Embryonic facial prominence (tissue), 1 donor: ENCODE results near the gene RAB8A.

Experiments used
- DNase-seq: peaks from one replicate; pipeline ENCODE4 v3.0.0-alpha.2; 2016; ENCODE audit errors: extremely low spot score

Gene RAB8A

DNA sequence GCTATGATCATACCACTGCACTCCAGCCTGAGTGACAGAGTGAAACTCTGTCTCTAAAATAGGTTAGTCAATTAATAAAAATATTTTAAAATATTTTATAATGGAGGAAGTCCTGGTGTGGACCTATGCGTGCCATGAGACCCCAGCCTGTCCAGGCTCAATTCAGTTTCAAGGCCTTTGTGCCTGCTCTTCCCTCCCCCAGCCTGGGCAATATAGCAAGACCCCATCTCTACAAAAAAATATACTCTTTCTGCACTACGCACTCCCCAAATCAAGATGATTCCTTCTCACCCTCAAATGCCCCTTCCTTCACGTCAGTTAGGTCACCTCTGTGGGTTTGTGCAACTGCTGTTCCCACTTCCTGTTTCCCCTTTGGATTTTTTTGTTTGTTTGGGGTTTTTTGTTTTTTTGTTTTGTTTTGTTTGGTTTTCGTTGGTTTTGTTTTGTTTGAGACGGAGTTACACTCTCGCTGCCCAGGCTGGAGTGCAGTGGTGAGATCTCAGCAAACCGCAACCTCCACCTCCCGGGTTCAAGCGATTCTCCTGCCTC, 30.4 kb downstream of the RAB8A start:
- DNase-seq = no peak

GRCh38 chr19:16143399-16144215, 31.9 kb downstream of the RAB8A start, which contains the start of gene HSH2D:
Gene HSH2D, plus strand, starts transcription at chr19:16143685. Its CDS starts 5,066 bp downstream, at chr19:16148751.
- no peak for DNase-seq

DNA sequence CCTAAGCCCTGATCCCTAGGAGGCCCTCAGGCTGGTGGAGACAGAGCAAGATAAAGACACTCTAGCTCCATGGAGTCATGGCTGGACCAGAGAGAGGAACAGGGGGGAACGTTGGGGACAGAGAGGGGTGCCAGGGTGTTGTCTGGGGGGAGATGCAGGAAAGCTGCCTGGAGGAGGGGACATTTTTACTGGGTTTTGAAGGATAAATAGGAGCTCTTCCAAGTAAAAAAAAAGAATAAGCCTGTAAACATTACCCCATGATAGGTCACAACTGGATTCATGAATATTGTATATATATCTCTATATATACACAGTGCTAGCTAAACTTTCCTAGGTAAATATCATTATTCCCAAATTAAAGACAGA, 32.5 kb downstream of the RAB8A start:
- no peak for DNase-seq

DNA sequence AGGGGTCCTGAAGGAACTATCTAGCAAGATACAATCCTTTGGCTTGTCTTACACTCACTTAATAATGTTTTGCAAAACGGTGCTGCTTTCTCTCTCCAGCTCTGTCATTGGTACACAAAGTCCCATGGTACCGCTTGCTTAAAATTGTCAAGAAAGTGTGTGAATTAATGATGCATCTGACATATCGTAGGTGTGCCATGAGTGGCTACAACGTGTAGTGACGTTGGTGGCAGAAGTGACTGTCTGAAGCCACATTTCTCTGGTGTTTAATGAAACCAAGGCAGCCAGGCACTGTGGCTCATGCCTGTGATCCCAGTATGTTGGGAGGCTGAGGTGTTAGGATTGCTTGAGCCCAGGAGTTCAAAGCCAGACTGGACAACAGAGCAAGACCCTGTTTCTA, 34.4 kb downstream of the RAB8A start:
- DNase-seq = no peak

DNA sequence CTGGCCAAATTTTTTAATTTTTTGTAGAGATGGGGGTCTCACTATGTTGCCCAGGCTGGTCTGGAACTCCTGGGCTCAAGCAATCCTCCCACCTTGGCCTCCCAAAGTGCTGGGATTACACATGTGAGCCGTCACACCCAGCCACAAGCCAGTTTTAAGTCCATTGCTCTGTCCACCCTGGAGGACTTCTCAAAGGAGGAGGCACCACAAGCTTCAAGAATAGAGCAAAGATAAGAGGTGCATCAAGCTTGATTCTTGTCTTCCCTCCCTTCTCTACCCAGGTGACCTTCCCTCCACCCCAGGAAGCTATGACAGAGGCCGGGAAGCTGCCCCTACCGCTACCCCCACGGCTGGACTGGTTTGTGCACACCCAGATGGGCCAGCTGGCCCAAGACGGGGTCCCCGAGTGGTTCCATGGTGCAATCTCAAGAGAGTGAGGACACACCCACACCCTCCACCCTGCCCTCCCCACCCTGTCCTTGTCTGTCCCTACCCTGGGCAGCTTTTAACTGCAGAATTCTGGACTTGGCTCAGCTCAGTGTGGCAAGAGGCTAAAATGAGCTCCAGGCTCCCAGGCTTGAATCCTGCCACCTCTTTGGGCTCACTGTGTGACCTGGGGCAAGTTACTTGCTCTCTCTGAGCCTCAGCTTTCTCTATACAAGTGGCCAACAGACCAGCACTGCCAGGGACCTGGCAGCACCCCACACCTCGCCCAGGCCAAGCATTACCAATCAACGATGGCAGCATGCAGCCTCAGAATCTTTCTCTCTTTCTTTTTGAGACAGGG, 36.9 kb downstream of the RAB8A start:
- DNase-seq = no peak

DNA sequence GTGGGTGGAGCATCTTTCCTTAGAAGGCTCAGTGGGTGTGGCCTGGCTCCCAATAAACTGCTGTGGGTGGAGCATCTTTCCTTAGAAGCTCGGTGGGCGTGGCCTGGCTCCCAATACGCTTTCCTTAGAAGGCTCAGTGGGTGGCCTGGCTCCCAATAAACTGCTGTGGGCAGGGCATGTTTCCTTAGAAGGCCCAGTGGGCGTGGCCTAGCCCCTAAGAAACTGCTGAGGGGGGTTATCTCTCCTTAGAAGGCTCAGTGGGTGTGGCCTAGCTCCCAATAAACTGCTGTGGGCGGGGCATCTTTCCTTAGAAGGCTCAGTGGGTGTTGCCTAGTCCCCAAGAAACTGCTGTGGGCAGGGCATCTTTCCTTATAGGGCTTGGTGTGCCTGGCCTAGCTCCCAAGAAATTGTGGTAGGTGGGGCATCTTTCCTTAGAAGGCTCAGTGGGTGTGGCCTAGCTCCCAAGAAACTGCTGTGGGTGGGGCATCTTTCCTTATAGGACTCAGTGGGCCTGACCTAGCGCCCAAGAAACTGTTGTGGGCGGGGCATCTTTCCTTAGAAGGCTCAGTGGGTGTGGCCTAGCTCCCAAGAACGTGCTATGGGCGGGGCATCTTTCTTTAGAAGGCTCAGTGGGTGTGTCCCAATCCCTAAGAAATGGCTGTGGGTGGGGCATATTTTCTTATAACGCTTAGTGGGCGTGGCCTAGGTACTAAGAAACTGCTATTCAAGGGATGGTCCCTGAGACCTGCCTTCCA, 42.1 kb downstream of the RAB8A start:
- DNase-seq = no peak

DNA sequence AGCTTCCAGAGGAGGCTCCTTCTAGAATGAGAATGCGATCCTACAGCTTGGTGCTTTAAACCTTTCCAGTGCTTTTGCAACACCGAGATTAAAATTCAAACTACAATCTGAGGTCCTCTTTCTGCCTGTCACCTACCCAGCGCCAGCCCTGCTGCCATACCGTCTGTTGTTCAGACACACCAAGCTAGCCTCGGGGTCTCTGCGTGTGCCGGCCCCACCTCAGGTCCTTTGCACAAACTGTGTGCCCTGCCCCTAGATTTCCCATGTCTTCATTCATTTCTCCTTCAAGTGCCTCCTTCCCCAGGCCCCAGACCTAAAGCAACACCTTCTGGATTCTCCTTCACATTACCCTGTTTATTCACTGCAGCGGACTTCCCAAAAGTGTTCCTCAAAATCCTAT, 42.9 kb downstream of the RAB8A start:
- no peak for DNase-seq

DNA sequence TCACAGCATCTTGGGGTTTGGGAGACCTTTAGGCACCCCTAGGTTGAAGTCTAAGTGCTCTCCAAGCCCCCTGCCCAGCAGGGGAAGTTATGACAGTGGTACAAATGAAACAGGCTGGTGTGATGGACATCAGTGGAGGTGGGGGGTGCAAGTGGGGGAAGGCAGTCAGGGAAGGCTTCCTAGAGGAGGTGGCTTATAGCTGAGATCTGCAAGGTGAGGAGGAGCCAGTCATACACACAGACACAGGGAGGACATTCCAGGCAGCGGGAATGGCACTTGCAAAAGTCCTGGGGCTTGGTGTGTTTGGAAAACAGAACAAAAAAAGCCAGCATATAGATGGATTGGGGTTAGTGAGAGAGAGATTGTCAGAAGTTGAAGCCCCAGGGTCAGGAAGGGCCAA, 43.4 kb downstream of the RAB8A start:
- no peak for DNase-seq

- no peak for DNase-seq
Measured at GRCh38 chr19:16156904-16157303, 45.2 kb downstream of the RAB8A start.

DNA sequence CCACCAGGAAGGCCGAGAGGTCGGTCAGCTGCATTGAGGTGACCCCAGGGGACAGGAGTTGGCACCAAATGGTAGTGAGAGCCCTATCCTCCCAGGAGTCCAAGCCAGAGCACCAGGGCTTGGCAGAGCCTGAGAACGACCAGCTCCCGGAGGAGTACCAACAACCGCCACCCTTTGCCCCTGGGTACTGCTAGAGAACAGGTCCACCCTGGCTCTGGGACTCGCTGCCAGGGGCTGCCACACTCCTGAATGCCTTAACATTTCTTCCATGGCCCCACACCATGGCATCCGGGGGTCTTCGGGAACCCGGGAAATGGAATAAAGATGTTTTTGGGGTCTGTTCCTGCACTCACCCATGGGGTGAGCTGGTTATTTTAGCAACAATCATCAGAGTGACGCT, 45.9 kb downstream of the RAB8A start:
- DNase-seq = no peak

- DNase-seq = no peak
Measured at GRCh38 chr19:16159655-16160054, 48.0 kb downstream of the RAB8A start.

DNA sequence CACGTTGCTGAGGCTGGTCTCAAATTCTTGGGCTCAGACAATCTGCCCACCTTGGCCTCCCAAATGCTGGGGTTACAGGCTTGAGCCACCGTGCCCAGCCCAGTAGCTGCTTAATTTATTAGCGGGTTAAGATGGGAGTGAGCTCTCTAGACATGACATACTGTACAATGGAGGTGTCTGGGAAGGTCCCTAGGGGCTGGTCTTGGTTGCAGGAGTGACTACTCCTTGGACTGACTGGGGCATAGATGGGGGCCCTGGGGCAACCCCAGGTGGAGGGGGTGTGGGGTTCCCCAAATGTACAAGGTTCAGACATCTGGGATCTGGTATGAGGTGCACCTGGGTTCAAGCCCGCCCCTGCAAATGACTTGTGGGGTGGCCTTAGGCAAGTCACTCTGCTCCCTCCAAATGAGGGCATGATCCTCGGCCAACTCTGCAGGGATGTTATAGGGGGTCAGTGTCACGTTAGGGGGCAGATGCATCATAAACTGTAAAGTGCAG, 48.8 kb downstream of the RAB8A start:
- DNase-seq = no peak

DNA sequence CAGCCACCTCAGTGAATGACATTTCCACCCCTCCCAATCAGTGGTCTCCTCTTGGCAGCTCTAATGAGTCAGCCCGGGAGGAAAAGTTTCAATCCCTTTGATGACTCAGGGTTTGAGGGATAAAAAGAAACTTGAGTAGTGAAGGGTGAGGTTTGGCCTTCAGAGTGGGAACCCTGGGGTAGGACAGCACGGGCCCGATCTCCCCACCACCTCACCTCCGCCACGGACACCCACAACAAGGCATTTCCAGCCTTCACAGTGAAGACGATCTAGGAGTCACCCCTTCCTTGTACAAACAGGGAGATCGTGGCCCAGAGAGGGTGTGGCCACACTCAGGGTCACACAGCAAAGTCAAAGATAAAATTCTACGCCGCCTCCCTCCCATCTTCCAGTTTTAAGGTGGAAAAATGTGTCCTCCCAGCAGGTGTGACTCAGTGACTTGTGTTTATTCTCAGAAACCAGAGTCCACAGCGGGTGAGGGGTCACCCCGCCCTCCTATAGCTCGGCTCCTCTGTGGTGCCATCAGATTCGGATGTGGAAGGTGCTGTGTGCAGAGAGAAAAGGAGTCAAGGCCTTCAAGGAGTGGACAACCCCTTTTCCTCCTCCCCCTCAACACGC, 49.4 kb downstream of the RAB8A start:
- DNase-seq = no peak

- no peak for DNase-seq
Measured at GRCh38 chr19:16161840-16162239, 50.2 kb downstream of the RAB8A start.

- DNase-seq = no peak
Measured at GRCh38 chr19:16164222-16164890, 52.7 kb downstream of the RAB8A start.

- no peak for DNase-seq
Measured at GRCh38 chr19:16166417-16166816, 54.7 kb downstream of the RAB8A start.

GRCh38 chr19:16167055-16167454, 55.4 kb downstream of the RAB8A start:
- DNase-seq = no peak

- no peak for DNase-seq
Measured at GRCh38 chr19:16168465-16169081, 56.9 kb downstream of the RAB8A start.

DNA sequence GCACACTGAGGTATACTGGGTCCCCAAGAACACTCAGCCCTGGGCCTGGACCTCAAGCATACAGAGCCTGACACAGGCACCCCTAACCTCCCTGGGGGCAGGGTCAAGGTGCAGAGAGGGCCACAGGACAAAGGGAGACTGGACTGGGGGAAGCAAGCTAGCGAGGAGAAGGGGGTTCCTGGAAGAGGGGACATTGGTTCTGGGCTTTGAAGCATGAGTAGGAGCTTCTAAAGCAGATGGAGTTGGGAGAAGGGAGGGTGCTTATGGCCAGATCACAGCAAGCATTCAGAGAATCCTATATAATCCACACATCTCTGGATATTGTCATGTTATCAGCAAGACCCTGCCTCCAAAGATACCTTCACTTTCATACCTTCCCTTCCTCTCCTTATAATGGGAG, 58.4 kb downstream of the RAB8A start:
- no peak for DNase-seq

- no peak for DNase-seq
Measured at GRCh38 chr19:16175954-16176353, 64.3 kb downstream of the RAB8A start.
